Memory B cell (primary cell): Measurements from ENCODE around the gene AXDND1.

Source experiments
- ATAC-seq: fragments of 150-1000 bp; cut with Tn5 transposase; 2 replicates; pipeline ENCODE4 v1.10.0; 2021; ENCODE audit warnings: low read depth, mild to moderate bottlenecking, moderate library complexity
- DNase-seq, 2 donors: peaks; one replicate each; pipeline ENCODE4 v3.0.0; 2022; ENCODE audit warnings: low spot score in 2 of 2
- H3K27ac Mint-ChIP-seq: one replicate; pipeline ENCODE4 v1.8.0; 2022; ENCODE audit warnings: mild to moderate bottlenecking, moderate library complexity, mixed read lengths
- H3K27me3 Mint-ChIP-seq: one replicate; pipeline ENCODE4 v1.8.0; 2022; ENCODE audit warnings: mixed read lengths
- H3K36me3 Mint-ChIP-seq: one replicate; pipeline ENCODE4 v1.8.0; 2022; ENCODE audit warnings: mild to moderate bottlenecking, mixed read lengths
- H3K4me1 Mint-ChIP-seq: one replicate; pipeline ENCODE4 v1.8.0; 2022; ENCODE audit warnings: mixed read lengths
- H3K4me3 Mint-ChIP-seq: one replicate; pipeline ENCODE4 v1.8.0; 2022; ENCODE audit warnings: mild to moderate bottlenecking, moderate library complexity, mixed read lengths
- H3K9me3 Mint-ChIP-seq: one replicate; pipeline ENCODE4 v1.8.0; 2022; ENCODE audit warnings: mixed read lengths

AXDND1 gene

GRCh38 chr1:179365342-179366092, at the start of gene AXDND1:
AXDND1 (plus strand) TSS chr1:179365971; CDS start chr1:179366510, 539 bp downstream.
- H3K27ac Mint-ChIP-seq = peak within 1 kb of the TSS; percentile 99
- peak; percentile 87 to 94 for DNase-seq
- H3K36me3 Mint-ChIP-seq = no peaks in the 10 kb centered on the region
- H3K27me3 Mint-ChIP-seq = no peaks in the 10 kb centered on the region
- H3K4me1 Mint-ChIP-seq = peaks cover 2% of the 10 kb centered on the region
- peak within 1 kb of the TSS; percentile 93 for H3K4me3 Mint-ChIP-seq
- ATAC-seq = peak; percentile 87
- no peaks in the 10 kb centered on the region for H3K9me3 Mint-ChIP-seq

GRCh38 chr1:179318491-179318890, 47.3 kb upstream of the AXDND1 start:
- DNase-seq (no peak), ATAC-seq (no peak)
- Mint-ChIP-seq H3K27me3 (no peaks in the 10 kb centered on the region), H3K27ac (no peak overlapping the region), H3K4me3 (no peak overlapping the region), H3K36me3 (peaks cover 26% of the 10 kb centered on the region), H3K9me3 (peaks cover 2% of the 10 kb centered on the region), H3K4me1 (peaks cover 3% of the 10 kb centered on the region)

- peaks cover 4% of the 10 kb centered on the region for H3K4me1 Mint-ChIP-seq
These were observed 44.1 kb upstream of the AXDND1 start for GRCh38 chr1:179321533-179322216.

GRCh38 chr1:179322557-179322956, 43.2 kb upstream of the AXDND1 start:
- Mint-ChIP-seq H3K27ac (peak overlapping the region; percentile 17), H3K9me3 (peaks cover 2% of the 10 kb centered on the region), H3K4me3 (no peak overlapping the region), H3K27me3 (no peaks in the 10 kb centered on the region), H3K4me1 (peaks cover 4% of the 10 kb centered on the region), H3K36me3 (peaks cover 37% of the 10 kb centered on the region)
- DNase-seq = no peak
- no peak for ATAC-seq

More at GRCh38 chr1:179321533-179322216, 44.1 kb upstream of the AXDND1 start:
- Mint-ChIP-seq H3K4me3 (no peak overlapping the region), H3K27ac (no peak overlapping the region), H3K27me3 (no peaks in the 10 kb centered on the region), H3K36me3 (peaks cover 32% of the 10 kb centered on the region), H3K9me3 (peaks cover 2% of the 10 kb centered on the region)
- DNase-seq (no peak), ATAC-seq (no peak)

GRCh38 chr1:179323436-179323835, 42.3 kb upstream of the AXDND1 start:
- ATAC-seq (no peak), DNase-seq (no peak)
- Mint-ChIP-seq H3K36me3 (peaks cover 37% of the 10 kb centered on the region), H3K4me1 (peaks cover 4% of the 10 kb centered on the region), H3K27me3 (no peaks in the 10 kb centered on the region), H3K27ac (no peak overlapping the region), H3K4me3 (no peak overlapping the region), H3K9me3 (peaks cover 2% of the 10 kb centered on the region)

GRCh38 chr1:179325836-179326235, 39.9 kb upstream of the AXDND1 start:
- Mint-ChIP-seq H3K27me3 (no peaks in the 10 kb centered on the region), H3K9me3 (peaks cover 2% of the 10 kb centered on the region), H3K36me3 (peaks cover 43% of the 10 kb centered on the region), H3K4me3 (no peak overlapping the region), H3K4me1 (peaks cover 5% of the 10 kb centered on the region), H3K27ac (no peak overlapping the region)
- ATAC-seq (no peak), DNase-seq (no peak)

GRCh38 chr1:179326746-179327145, 39.0 kb upstream of the AXDND1 start:
- peaks cover 37% of the 10 kb centered on the region for H3K36me3 Mint-ChIP-seq
- no peaks in the 10 kb centered on the region for H3K27me3 Mint-ChIP-seq
- no peak overlapping the region for H3K27ac Mint-ChIP-seq
- no peak overlapping the region for H3K4me3 Mint-ChIP-seq
- DNase-seq = no peak
- peaks cover 2% of the 10 kb centered on the region for H3K9me3 Mint-ChIP-seq
- peaks cover 5% of the 10 kb centered on the region for H3K4me1 Mint-ChIP-seq
- no peak for ATAC-seq

GRCh38 chr1:179327196-179327595, 38.6 kb upstream of the AXDND1 start:
- Mint-ChIP-seq H3K27ac (no peak overlapping the region), H3K4me1 (peaks cover 5% of the 10 kb centered on the region), H3K36me3 (peaks cover 33% of the 10 kb centered on the region)

GRCh38 chr1:179327679-179328078, 38.1 kb upstream of the AXDND1 start:
- ATAC-seq = no peak
- DNase-seq = no peak
- no peak overlapping the region for H3K27ac Mint-ChIP-seq
- no peaks in the 10 kb centered on the region for H3K9me3 Mint-ChIP-seq
- peaks cover 5% of the 10 kb centered on the region for H3K4me1 Mint-ChIP-seq
- H3K27me3 Mint-ChIP-seq = no peaks in the 10 kb centered on the region
- H3K4me3 Mint-ChIP-seq = no peak overlapping the region
- peaks cover 28% of the 10 kb centered on the region for H3K36me3 Mint-ChIP-seq

More at GRCh38 chr1:179327196-179327595, 38.6 kb upstream of the AXDND1 start:
- DNase-seq = no peak
- Mint-ChIP-seq H3K4me3 (no peak overlapping the region), H3K27me3 (no peaks in the 10 kb centered on the region), H3K9me3 (peaks cover under 1% of the 10 kb centered on the region)
- ATAC-seq = no peak

GRCh38 chr1:179329862-179330261, 35.9 kb upstream of the AXDND1 start:
- DNase-seq (no peak), ATAC-seq (no peak)
- Mint-ChIP-seq H3K4me1 (peaks cover 3% of the 10 kb centered on the region), H3K9me3 (no peaks in the 10 kb centered on the region), H3K4me3 (no peak overlapping the region), H3K36me3 (peaks cover 30% of the 10 kb centered on the region), H3K27me3 (no peaks in the 10 kb centered on the region), H3K27ac (no peak overlapping the region)

GRCh38 chr1:179334440-179334839, 31.3 kb upstream of the AXDND1 start:
- H3K27ac Mint-ChIP-seq = no peak overlapping the region
- peaks cover 8% of the 10 kb centered on the region for H3K4me1 Mint-ChIP-seq
- peaks cover 23% of the 10 kb centered on the region for H3K36me3 Mint-ChIP-seq
- DNase-seq (no peak), ATAC-seq (no peak)
- no peaks in the 10 kb centered on the region for H3K9me3 Mint-ChIP-seq
- H3K27me3 Mint-ChIP-seq = no peaks in the 10 kb centered on the region
- H3K4me3 Mint-ChIP-seq = no peak overlapping the region

- DNase-seq = no peak
- Mint-ChIP-seq H3K27ac (peak overlapping the region; percentile 49), H3K9me3 (no peaks in the 10 kb centered on the region), H3K4me1 (peaks cover 9% of the 10 kb centered on the region), H3K27me3 (no peaks in the 10 kb centered on the region), H3K36me3 (peaks cover 19% of the 10 kb centered on the region), H3K4me3 (no peak overlapping the region)
- ATAC-seq = no peak
These were observed 28.5 kb upstream of the AXDND1 start for GRCh38 chr1:179337288-179337687.

GRCh38 chr1:179337942-179338560, 27.7 kb upstream of the AXDND1 start:
- Mint-ChIP-seq H3K36me3 (peaks cover 24% of the 10 kb centered on the region), H3K4me3 (no peak overlapping the region), H3K27ac (no peak overlapping the region), H3K4me1 (peaks cover 9% of the 10 kb centered on the region), H3K27me3 (no peaks in the 10 kb centered on the region), H3K9me3 (no peaks in the 10 kb centered on the region)
- DNase-seq (no peak), ATAC-seq (no peak)

GRCh38 chr1:179340918-179341317, 24.9 kb upstream of the AXDND1 start:
- H3K27ac Mint-ChIP-seq = no peak overlapping the region

More at GRCh38 chr1:179340918-179341317, 24.9 kb upstream of the AXDND1 start:
- ATAC-seq = peak; percentile 69
- Mint-ChIP-seq H3K9me3 (no peaks in the 10 kb centered on the region), H3K27me3 (no peaks in the 10 kb centered on the region), H3K36me3 (peaks cover 29% of the 10 kb centered on the region), H3K4me3 (peak overlapping the region; percentile 16), H3K4me1 (peaks cover 9% of the 10 kb centered on the region)
- DNase-seq = no peak
